RWPE2 (cell line): ENCODE results near the gene SLC1A4.
"Not testable (repeated sequence)": the region's sequence is repeated elsewhere in the genome, so short reads cannot be mapped to it uniquely, and the experiment has no call there.

Source experiments
- ATAC-seq: fragments of 200-7000 bp; cut with Tn5 transposase; 3 replicates; pipeline ENCODE4 v1.9.1; 2021; ENCODE audit warnings: low read depth
- DNase-seq: peaks from one replicate; pipeline ENCODE4 v3.0.0-alpha.2; 2020; ENCODE audit warnings: low spot score
- H3K27ac ChIP-seq: fragments of 450-650 bp; 2 replicates; pipeline ENCODE4 v1.5.1; 2017; ENCODE audit warnings: mild to moderate bottlenecking; ENCODE audit not compliant: poor library complexity, severe bottlenecking
- H3K27me3 ChIP-seq: fragments of 250-450 bp; sonication (Bioruptor Pico); 2 replicates; pipeline ENCODE4 v1.5.1; 2021; ENCODE audit warnings: mild to moderate bottlenecking, moderate library complexity; ENCODE audit not compliant: insufficient read depth, poor library complexity, severe bottlenecking
- H3K36me3 ChIP-seq: fragments of 250-450 bp; sonication (Bioruptor Pico); 2 replicates; pipeline ENCODE4 v1.5.1; 2020; ENCODE audit warnings: low read depth, mild to moderate bottlenecking, moderate library complexity
- H3K4me1 ChIP-seq: fragments of 250-450 bp; sonication (Bioruptor Pico); 2 replicates; pipeline ENCODE4 v1.5.1; 2021; ENCODE audit warnings: mild to moderate bottlenecking, moderate library complexity; ENCODE audit not compliant: insufficient read depth, poor library complexity, severe bottlenecking
- H3K4me3 ChIP-seq: fragments of 250-450 bp; sonication (Bioruptor Pico); 2 replicates; pipeline ENCODE4 v1.5.1; 2021; ENCODE audit warnings: mild to moderate bottlenecking, moderate library complexity; ENCODE audit not compliant: severe bottlenecking
- H3K9me3 ChIP-seq: fragments of 250-450 bp; sonication (Bioruptor Pico); 2 replicates; pipeline ENCODE4 v1.5.1; 2021; ENCODE audit warnings: mild to moderate bottlenecking, moderate library complexity; ENCODE audit not compliant: severe bottlenecking
- CTCF ChIP-seq: fragments of 450-650 bp; IDR thresholded peaks from one replicate; pipeline ENCODE4 v1.5.1; 2017; ENCODE audit warnings: mild to moderate bottlenecking, moderate library complexity; ENCODE audit not compliant: poor library complexity, severe bottlenecking

Gene SLC1A4

GRCh38 chr2:65016789-65017188, 27.6 kb downstream of the SLC1A4 start:
- Histone ChIP-seq H3K36me3 (peaks cover 13% of the 10 kb centered on the region), H3K9me3 (no peaks in the 10 kb centered on the region), H3K4me3 (no peak overlapping the region), H3K27ac (no peak overlapping the region), H3K27me3 (no peaks in the 10 kb centered on the region), H3K4me1 (no peaks in the 10 kb centered on the region)
- ATAC-seq (no peak), DNase-seq (no peak)
- no peak for TF ChIP-seq CTCF

- no peaks in the 10 kb centered on the region for H3K9me3 ChIP-seq
- H3K27ac ChIP-seq, result no peak overlapping the region
- no peak; the same call in 2 of the 3 replicates for ATAC-seq
- H3K4me1 ChIP-seq, result no peaks in the 10 kb centered on the region
- no peak overlapping the region for H3K4me3 ChIP-seq
- no peaks in the 10 kb centered on the region for H3K27me3 ChIP-seq
- H3K36me3 ChIP-seq, result peaks cover 13% of the 10 kb centered on the region
- no peak for DNase-seq
- no peak for TF ChIP-seq CTCF
Observed at GRCh38 chr2:65017335-65017734, 28.1 kb downstream of the SLC1A4 start.

GRCh38 chr2:65018141-65018582, 29.0 kb downstream of the SLC1A4 start:
- Histone ChIP-seq H3K27ac (no peak overlapping the region), H3K9me3 (no peaks in the 10 kb centered on the region), H3K27me3 (no peaks in the 10 kb centered on the region), H3K36me3 (peaks cover 13% of the 10 kb centered on the region), H3K4me3 (no peak overlapping the region), H3K4me1 (no peaks in the 10 kb centered on the region)
- ATAC-seq, result no peak
- no peak for TF ChIP-seq CTCF
- DNase-seq, result no peak

GRCh38 chr2:65019010-65019409, 29.8 kb downstream of the SLC1A4 start:
- Histone ChIP-seq H3K27ac (no peak overlapping the region), H3K4me3 (no peak overlapping the region), H3K36me3 (peaks cover 13% of the 10 kb centered on the region), H3K27me3 (no peaks in the 10 kb centered on the region), H3K4me1 (no peaks in the 10 kb centered on the region), H3K9me3 (no peaks in the 10 kb centered on the region)
- TF ChIP-seq CTCF, result no peak
- ATAC-seq, result no peak
- no peak for DNase-seq

- Histone ChIP-seq H3K9me3 (no peaks in the 10 kb centered on the region), H3K27me3 (no peaks in the 10 kb centered on the region), H3K4me1 (peaks cover 6% of the 10 kb centered on the region), H3K27ac (no peak overlapping the region), H3K36me3 (peaks cover 9% of the 10 kb centered on the region), H3K4me3 (no peak overlapping the region)
- ATAC-seq (no peak), DNase-seq (no peak)
- no peak for TF ChIP-seq CTCF
Observed at GRCh38 chr2:65019675-65020195, 30.5 kb downstream of the SLC1A4 start.

- H3K4me3 ChIP-seq, H3K27ac ChIP-seq, H3K36me3 ChIP-seq, ATAC-seq, H3K9me3 ChIP-seq, DNase-seq, H3K4me1 ChIP-seq, H3K27me3 ChIP-seq: not testable (repeated sequence)
Observed at GRCh38 chr2:65020251-65020650, 31.1 kb downstream of the SLC1A4 start.
